Measurements from ENCODE around the gene B3GALNT1. TPM values are rescaled to one million over a fixed set of nuclear protein-coding genes. Genes with fewer than 3 reads are reported as not detected.

The B3GALNT1 gene
- total RNA-seq, 1 experiment from 2014 or later, result 31.1 TPM

- no peak for TF ChIP-seq CTCF (IDR thresholded peaks at IDR 0.05; ENCODE audit: unreplicated experiment)
- no TSS peak for BruUV-seq (replicated peaks)
- CTCF ChIA-PET, result interaction anchor here (0.5 to 1.9 kb wide), 7 partner anchors 19 to 584 kb away, joined by 3 to 9 read pairs (median 3); no protein-coding TSS in a partner anchor
- no peak overlapping the region for H3K4me3 Mint-ChIP-seq (ENCODE audit: low read depth, unreplicated experiment)
- no peaks in the 10 kb centered on the region for H3K27me3 Mint-ChIP-seq (ENCODE audit: unreplicated experiment)
- peak overlapping the region; percentile 14 for H3K27ac Mint-ChIP-seq (ENCODE audit: unreplicated experiment)
- peaks cover 14% of the 10 kb centered on the region for H3K4me1 Mint-ChIP-seq (ENCODE audit: low read depth, unreplicated experiment)
- intact Hi-C loops (cut with micrococcal nuclease; ENCODE audit: unreplicated experiment), result loop anchor here (5.0 kb wide), 1 partner anchor 72 kb away; no protein-coding TSS in a partner anchor
- DNase-seq, result peak; percentile 31
- no peaks in the 10 kb centered on the region for H3K9me3 Mint-ChIP-seq (ENCODE audit: low read depth, unreplicated experiment)
- H3K36me3 Mint-ChIP-seq (ENCODE audit: insufficient read depth, unreplicated experiment), result no peaks in the 10 kb centered on the region
Observed at GRCh38 chr3:161069511-161070251, 35.5 kb downstream of the B3GALNT1 start.

GRCh38 chr3:161067335-161067734 lies 37.8 kb downstream of the B3GALNT1 start:
- Mint-ChIP-seq H3K27me3 (ENCODE audit: unreplicated experiment) (no peaks in the 10 kb centered on the region), H3K36me3 (ENCODE audit: insufficient read depth, unreplicated experiment) (no peaks in the 10 kb centered on the region), H3K9me3 (ENCODE audit: low read depth, unreplicated experiment) (no peaks in the 10 kb centered on the region), H3K4me1 (ENCODE audit: low read depth, unreplicated experiment) (peaks cover 14% of the 10 kb centered on the region), H3K4me3 (ENCODE audit: low read depth, unreplicated experiment) (no peak overlapping the region), H3K27ac (ENCODE audit: unreplicated experiment) (no peak overlapping the region)
- CTCF ChIA-PET, result no interaction called here
- BruUV-seq (replicated peaks), result no TSS peak
- no peak for DNase-seq
- no peak for TF ChIP-seq CTCF (IDR thresholded peaks at IDR 0.05; ENCODE audit: unreplicated experiment)
- intact Hi-C loops (cut with micrococcal nuclease; ENCODE audit: unreplicated experiment), result no loop called here

- intact Hi-C loops (cut with micrococcal nuclease; ENCODE audit: unreplicated experiment), result no loop called here
- H3K4me3 Mint-ChIP-seq (ENCODE audit: low read depth, unreplicated experiment), result no peak overlapping the region
- CTCF ChIA-PET, result interaction anchor here (0.6 kb wide), 1 partner anchor 110 kb away, joined by 3 read pairs; no protein-coding TSS in a partner anchor
- H3K27me3 Mint-ChIP-seq (ENCODE audit: unreplicated experiment), result no peaks in the 10 kb centered on the region
- H3K27ac Mint-ChIP-seq (ENCODE audit: unreplicated experiment), result no peak overlapping the region
- DNase-seq, result no peak
- H3K9me3 Mint-ChIP-seq (ENCODE audit: low read depth, unreplicated experiment), result no peaks in the 10 kb centered on the region
- no TSS peak for BruUV-seq (replicated peaks)
- TF ChIP-seq CTCF (IDR thresholded peaks at IDR 0.05; ENCODE audit: unreplicated experiment), result no peak
- no peaks in the 10 kb centered on the region for H3K36me3 Mint-ChIP-seq (ENCODE audit: insufficient read depth, unreplicated experiment)
- H3K4me1 Mint-ChIP-seq (ENCODE audit: low read depth, unreplicated experiment), result peaks cover 14% of the 10 kb centered on the region
Observed at GRCh38 chr3:161066930-161067329, 38.2 kb downstream of the B3GALNT1 start.

- no peak for DNase-seq
- no peak overlapping the region for H3K4me3 Mint-ChIP-seq (ENCODE audit: low read depth, unreplicated experiment)
- H3K27me3 Mint-ChIP-seq (ENCODE audit: unreplicated experiment), result no peaks in the 10 kb centered on the region
- no peak for TF ChIP-seq CTCF (IDR thresholded peaks at IDR 0.05; ENCODE audit: unreplicated experiment)
- no peaks in the 10 kb centered on the region for H3K9me3 Mint-ChIP-seq (ENCODE audit: low read depth, unreplicated experiment)
- no peak overlapping the region for H3K27ac Mint-ChIP-seq (ENCODE audit: unreplicated experiment)
- H3K36me3 Mint-ChIP-seq (ENCODE audit: insufficient read depth, unreplicated experiment), result no peaks in the 10 kb centered on the region
- H3K4me1 Mint-ChIP-seq (ENCODE audit: low read depth, unreplicated experiment), result peaks cover under 1% of the 10 kb centered on the region
- CTCF ChIA-PET, result interaction anchor here (0.7 kb wide), 1 partner anchor 33 kb away, joined by 3 read pairs; no protein-coding TSS in a partner anchor
- intact Hi-C loops (cut with micrococcal nuclease; ENCODE audit: unreplicated experiment), result no loop called here
- BruUV-seq (replicated peaks), result no TSS peak
Observed at GRCh38 chr3:161064413-161064812, 40.7 kb downstream of the B3GALNT1 start.
